B cell (primary cell): ENCODE data around the gene DLD.

Experiments
- EZH2 ChIP-seq: IDR thresholded peaks from 2 replicates; pipeline ENCODE4 v1.6.1; 2012; ENCODE audit warnings: borderline replicate concordance, low read depth, mild to moderate bottlenecking, moderate library complexity, low read length; ENCODE audit not compliant: insufficient read depth, poor library complexity, severe bottlenecking
- TF ChIP-seq, protein P1 (sequence below): fragments of 200-600 bp; IDR thresholded peaks from one replicate; pipeline ENCODE4 v1.8.0; 2022; ENCODE audit warnings: antibody characterized with exemption, mild to moderate bottlenecking

DNA sequence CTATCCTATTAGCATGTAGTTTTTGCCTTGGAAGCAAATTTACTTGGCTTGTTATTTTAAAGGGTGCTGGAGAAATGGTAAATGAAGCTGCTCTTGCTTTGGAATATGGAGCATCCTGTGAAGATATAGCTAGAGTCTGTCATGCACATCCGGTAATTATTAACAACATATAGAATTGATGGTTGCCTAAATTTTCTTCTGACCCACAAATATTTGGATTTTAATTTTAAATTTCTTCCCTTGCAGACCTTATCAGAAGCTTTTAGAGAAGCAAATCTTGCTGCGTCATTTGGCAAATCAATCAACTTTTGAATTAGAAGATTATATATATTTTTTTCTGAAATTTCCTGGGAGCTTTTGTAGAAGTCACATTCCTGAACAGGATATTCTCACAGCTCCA, 28.0 kb downstream of the DLD start:
- no peak for TF ChIP-seq EZH2
- TF ChIP-seq, protein P1, sequence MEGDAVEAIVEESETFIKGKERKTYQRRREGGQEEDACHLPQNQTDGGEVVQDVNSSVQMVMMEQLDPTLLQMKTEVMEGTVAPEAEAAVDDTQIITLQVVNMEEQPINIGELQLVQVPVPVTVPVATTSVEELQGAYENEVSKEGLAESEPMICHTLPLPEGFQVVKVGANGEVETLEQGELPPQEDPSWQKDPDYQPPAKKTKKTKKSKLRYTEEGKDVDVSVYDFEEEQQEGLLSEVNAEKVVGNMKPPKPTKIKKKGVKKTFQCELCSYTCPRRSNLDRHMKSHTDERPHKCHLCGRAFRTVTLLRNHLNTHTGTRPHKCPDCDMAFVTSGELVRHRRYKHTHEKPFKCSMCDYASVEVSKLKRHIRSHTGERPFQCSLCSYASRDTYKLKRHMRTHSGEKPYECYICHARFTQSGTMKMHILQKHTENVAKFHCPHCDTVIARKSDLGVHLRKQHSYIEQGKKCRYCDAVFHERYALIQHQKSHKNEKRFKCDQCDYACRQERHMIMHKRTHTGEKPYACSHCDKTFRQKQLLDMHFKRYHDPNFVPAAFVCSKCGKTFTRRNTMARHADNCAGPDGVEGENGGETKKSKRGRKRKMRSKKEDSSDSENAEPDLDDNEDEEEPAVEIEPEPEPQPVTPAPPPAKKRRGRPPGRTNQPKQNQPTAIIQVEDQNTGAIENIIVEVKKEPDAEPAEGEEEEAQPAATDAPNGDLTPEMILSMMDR, result no peak
